ENCODE data around the gene IRF4. TPM values are rescaled to one million over a fixed set of nuclear protein-coding genes. Genes with fewer than 3 reads are reported as not detected.

IRF4 gene
- total RNA-seq, 1 donor from 2014 or later, result 6.0 TPM

GRCh38 chr6:387293-387741 lies 4.2 kb upstream of the IRF4 start:
- H3K4me1 ChIP-seq, result peaks cover 12% of the 10 kb centered on the region
- no peak overlapping the region for H3K27ac ChIP-seq
- TF ChIP-seq, protein P1, sequence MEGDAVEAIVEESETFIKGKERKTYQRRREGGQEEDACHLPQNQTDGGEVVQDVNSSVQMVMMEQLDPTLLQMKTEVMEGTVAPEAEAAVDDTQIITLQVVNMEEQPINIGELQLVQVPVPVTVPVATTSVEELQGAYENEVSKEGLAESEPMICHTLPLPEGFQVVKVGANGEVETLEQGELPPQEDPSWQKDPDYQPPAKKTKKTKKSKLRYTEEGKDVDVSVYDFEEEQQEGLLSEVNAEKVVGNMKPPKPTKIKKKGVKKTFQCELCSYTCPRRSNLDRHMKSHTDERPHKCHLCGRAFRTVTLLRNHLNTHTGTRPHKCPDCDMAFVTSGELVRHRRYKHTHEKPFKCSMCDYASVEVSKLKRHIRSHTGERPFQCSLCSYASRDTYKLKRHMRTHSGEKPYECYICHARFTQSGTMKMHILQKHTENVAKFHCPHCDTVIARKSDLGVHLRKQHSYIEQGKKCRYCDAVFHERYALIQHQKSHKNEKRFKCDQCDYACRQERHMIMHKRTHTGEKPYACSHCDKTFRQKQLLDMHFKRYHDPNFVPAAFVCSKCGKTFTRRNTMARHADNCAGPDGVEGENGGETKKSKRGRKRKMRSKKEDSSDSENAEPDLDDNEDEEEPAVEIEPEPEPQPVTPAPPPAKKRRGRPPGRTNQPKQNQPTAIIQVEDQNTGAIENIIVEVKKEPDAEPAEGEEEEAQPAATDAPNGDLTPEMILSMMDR (IDR thresholded peaks at IDR 0.05), result no peak
- no peaks in the 10 kb centered on the region for H3K36me3 ChIP-seq
- H3K4me3 ChIP-seq, result no peak overlapping the region
- no peak for ATAC-seq
- intact Hi-C loops (cut with DNase I), result no loop called here
- H3K9me3 ChIP-seq, result no peaks in the 10 kb centered on the region
- no peak for DNase-seq
- peaks cover 32% of the 10 kb centered on the region for H3K27me3 ChIP-seq (ENCODE audit: low read depth)

DNA sequence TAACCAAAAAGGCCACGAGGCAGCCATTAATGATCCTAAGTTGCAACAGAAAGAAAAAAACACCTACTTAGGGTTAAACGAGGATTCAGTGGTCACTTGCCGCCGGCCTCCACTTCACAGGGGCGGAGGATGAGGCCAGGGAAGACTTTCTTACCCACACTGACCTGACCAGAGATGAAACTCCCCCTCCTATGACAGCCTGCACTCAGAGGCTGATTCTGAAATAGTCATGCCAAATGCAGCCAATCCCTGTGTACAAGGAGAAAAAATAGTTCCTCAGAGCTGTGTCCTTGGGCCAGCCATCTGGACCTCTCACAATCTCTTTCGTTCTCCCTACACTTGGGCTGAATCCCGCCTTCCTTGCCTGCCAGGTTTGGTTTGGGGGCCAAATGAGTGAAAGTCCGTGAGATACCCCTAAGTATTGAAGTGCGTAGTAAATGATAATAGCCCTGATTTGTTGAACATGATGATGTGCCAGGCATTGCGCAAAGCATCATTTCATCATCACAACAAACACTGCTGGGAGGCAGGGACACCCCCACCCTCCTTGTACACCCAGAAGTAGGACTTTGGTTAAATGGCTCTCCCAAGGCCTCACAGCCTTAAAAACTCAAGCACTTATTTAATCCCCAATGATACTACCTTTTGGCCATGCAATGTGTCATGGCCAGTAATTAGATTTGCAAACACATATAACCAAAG lies 3.2 kb upstream of the IRF4 start:
- no peak overlapping the region for H3K27ac ChIP-seq
- peaks cover 43% of the 10 kb centered on the region for H3K27me3 ChIP-seq (ENCODE audit: low read depth)
- intact Hi-C loops (cut with DNase I), result no loop called here
- H3K4me3 ChIP-seq, result no peak overlapping the region
- DNase-seq, result no peak
- H3K4me1 ChIP-seq, result peaks cover 23% of the 10 kb centered on the region
- TF ChIP-seq, protein P1 (IDR thresholded peaks at IDR 0.05), result no peak
- ATAC-seq, result no peak
- no peaks in the 10 kb centered on the region for H3K9me3 ChIP-seq
- no peaks in the 10 kb centered on the region for H3K36me3 ChIP-seq

GRCh38 chr6:389143-389542 lies 2.4 kb upstream of the IRF4 start:
- DNase-seq, result no peak
- intact Hi-C loops (cut with DNase I), result no loop called here
- Histone ChIP-seq H3K9me3 (no peaks in the 10 kb centered on the region), H3K4me3 (no peak overlapping the region), H3K4me1 (peaks cover 27% of the 10 kb centered on the region), H3K27ac (no peak overlapping the region), H3K27me3 (ENCODE audit: low read depth) (peaks cover 51% of the 10 kb centered on the region), H3K36me3 (no peaks in the 10 kb centered on the region)
- TF ChIP-seq, protein P1 (IDR thresholded peaks at IDR 0.05), result no peak
- no peak for ATAC-seq

DNA sequence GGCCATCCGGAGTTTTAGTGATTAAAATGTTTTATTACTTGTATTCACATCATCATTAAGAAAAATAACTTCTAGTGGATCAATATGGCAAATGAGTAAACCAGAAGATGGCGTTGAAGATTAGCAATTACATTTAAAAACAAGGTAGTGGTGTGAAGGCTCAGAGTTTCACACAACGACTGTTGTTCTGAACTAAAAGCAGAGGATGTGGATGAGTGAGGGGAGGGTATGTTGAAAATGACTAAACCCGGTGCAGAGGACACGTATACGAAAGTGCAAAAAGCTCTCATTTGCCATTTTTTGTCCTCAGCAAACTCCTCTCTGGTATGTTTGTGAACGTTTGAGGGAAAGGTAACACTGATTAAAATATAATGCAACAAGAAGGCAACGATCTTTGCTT lies 1.9 kb upstream of the IRF4 start:
- DNase-seq, result no peak
- Histone ChIP-seq H3K4me3 (no peak overlapping the region), H3K36me3 (no peaks in the 10 kb centered on the region), H3K9me3 (no peaks in the 10 kb centered on the region), H3K27ac (no peak overlapping the region), H3K4me1 (peaks cover 27% of the 10 kb centered on the region), H3K27me3 (ENCODE audit: low read depth) (peaks cover 55% of the 10 kb centered on the region)
- intact Hi-C loops (cut with DNase I), result no loop called here
- TF ChIP-seq, protein P1 (IDR thresholded peaks at IDR 0.05), result no peak
- ATAC-seq, result no peak

- intact Hi-C loops (cut with DNase I), result no loop called here
- Histone ChIP-seq H3K36me3 (no peaks in the 10 kb centered on the region), H3K27ac (no peak overlapping the region), H3K4me1 (peaks cover 27% of the 10 kb centered on the region), H3K27me3 (ENCODE audit: low read depth) (peaks cover 67% of the 10 kb centered on the region), H3K4me3 (peak overlapping the region; percentile 56), H3K9me3 (no peaks in the 10 kb centered on the region)
- DNase-seq (no peak), ATAC-seq (no peak)
- TF ChIP-seq, protein P1 (IDR thresholded peaks at IDR 0.05), result no peak
Observed at GRCh38 chr6:390914-391558, 516 bp upstream of the IRF4 start.
